ENCODE measurements around the gene CPEB4. TPM values are rescaled to one million over a fixed set of nuclear protein-coding genes. Genes with fewer than 3 reads are reported as not detected.

The CPEB4 gene
- total RNA-seq, 2 donors from 2014 or later, result 9.4 to 11.3 TPM

- H3K36me3 Mint-ChIP-seq (ENCODE audit: low read depth), result peaks cover 1% of the 10 kb centered on the region
- no peaks in the 10 kb centered on the region for H3K36me3 ChIP-seq (ENCODE audit: control insufficient read depth, insufficient read depth, low read length)
- peaks cover 17% of the 10 kb centered on the region for H3K4me1 ChIP-seq (ENCODE audit: control insufficient read depth, insufficient read depth, low read length)
- peaks cover 38% of the 10 kb centered on the region for H3K4me1 Mint-ChIP-seq
- H3K4me3 Mint-ChIP-seq, result no peak overlapping the region
- H3K9me3 ChIP-seq (ENCODE audit: control insufficient read depth, low read length), result no peaks in the 10 kb centered on the region
- H3K27ac ChIP-seq (ENCODE audit: low read depth, low read length), result no peak overlapping the region
- H3K27ac Mint-ChIP-seq, result no peak overlapping the region
- H3K4me3 ChIP-seq (ENCODE audit: low read length), result no peak overlapping the region
- TF ChIP-seq, protein P1, sequence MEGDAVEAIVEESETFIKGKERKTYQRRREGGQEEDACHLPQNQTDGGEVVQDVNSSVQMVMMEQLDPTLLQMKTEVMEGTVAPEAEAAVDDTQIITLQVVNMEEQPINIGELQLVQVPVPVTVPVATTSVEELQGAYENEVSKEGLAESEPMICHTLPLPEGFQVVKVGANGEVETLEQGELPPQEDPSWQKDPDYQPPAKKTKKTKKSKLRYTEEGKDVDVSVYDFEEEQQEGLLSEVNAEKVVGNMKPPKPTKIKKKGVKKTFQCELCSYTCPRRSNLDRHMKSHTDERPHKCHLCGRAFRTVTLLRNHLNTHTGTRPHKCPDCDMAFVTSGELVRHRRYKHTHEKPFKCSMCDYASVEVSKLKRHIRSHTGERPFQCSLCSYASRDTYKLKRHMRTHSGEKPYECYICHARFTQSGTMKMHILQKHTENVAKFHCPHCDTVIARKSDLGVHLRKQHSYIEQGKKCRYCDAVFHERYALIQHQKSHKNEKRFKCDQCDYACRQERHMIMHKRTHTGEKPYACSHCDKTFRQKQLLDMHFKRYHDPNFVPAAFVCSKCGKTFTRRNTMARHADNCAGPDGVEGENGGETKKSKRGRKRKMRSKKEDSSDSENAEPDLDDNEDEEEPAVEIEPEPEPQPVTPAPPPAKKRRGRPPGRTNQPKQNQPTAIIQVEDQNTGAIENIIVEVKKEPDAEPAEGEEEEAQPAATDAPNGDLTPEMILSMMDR (conservative IDR thresholded peaks at IDR 0.05), result no peak
- H3K9ac ChIP-seq (ENCODE audit: extremely low read depth, low read length, poor library complexity, severe bottlenecking), result no peak overlapping the region
- H3K27me3 Mint-ChIP-seq (ENCODE audit: insufficient read depth), result no peaks in the 10 kb centered on the region
- DNase-seq, result no peak
- WGBS, 2 experiments (ENCODE audit: insufficient coverage in 1 of 2, insufficient read length in 1 of 2), result 71 to 84% methylated on average over 1 to 2 of the region's 2 CpGs
- H3K27me3 ChIP-seq (ENCODE audit: control insufficient read depth, insufficient read depth, low read length, poor library complexity, severe bottlenecking), result no peaks in the 10 kb centered on the region
- H3K9me3 Mint-ChIP-seq, result no peaks in the 10 kb centered on the region
Measured at GRCh38 chr5:173926359-173926758, 38.2 kb downstream of the CPEB4 start.

DNA sequence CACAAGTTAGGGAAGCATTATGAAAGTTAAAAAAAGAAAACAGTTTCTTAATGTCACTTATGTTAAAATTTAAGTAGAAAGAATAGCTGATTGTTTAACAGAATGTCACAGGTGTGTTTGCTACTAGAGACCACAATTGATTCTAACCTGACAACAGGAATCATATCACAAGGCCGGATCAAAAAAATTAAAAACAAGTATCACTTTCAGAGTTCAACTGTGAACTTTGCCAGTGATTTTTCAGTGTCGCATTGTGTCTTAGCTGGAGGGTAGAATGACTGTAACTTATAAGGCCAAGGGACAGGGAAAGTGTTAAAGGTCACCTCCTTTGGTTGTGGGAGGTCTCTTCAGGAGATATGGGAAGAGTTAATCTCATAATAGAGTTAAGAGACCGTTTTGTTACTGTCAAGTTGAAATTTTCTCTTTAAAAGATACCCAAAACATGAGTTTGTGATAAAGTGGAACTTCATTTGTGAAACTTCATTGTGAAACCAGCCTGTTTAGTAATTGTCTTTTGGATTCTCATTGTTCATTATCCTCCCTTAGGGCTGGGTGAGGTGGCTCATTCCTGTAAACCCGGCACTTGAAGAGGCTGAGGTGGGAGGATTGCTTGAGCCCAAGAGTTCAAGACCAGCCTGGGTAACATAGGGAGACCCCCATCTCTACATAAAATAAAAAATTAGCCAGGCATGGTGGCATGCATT lies 40.9 kb downstream of the CPEB4 start:
- 74 to 100% methylated on average over 2 to 4 of the region's 4 CpGs for WGBS, 2 experiments (ENCODE audit: insufficient coverage in 1 of 2, insufficient read length in 1 of 2)
- Mint-ChIP-seq H3K27me3 (ENCODE audit: insufficient read depth) (no peaks in the 10 kb centered on the region), H3K4me3 (no peak overlapping the region), H3K36me3 (ENCODE audit: low read depth) (peaks cover 3% of the 10 kb centered on the region), H3K27ac (no peak overlapping the region), H3K9me3 (no peaks in the 10 kb centered on the region), H3K4me1 (peaks cover 36% of the 10 kb centered on the region)
- no peak overlapping the region for H3K27ac ChIP-seq (ENCODE audit: low read depth, low read length)
- H3K4me3 ChIP-seq (ENCODE audit: low read length), result no peak overlapping the region
- TF ChIP-seq, protein P1 (conservative IDR thresholded peaks at IDR 0.05), result no peak
- DNase-seq, result no peak
- H3K4me1 ChIP-seq (ENCODE audit: control insufficient read depth, insufficient read depth, low read length), result peaks cover 17% of the 10 kb centered on the region
- H3K9me3 ChIP-seq (ENCODE audit: control insufficient read depth, low read length), result no peaks in the 10 kb centered on the region
- H3K9ac ChIP-seq (ENCODE audit: extremely low read depth, low read length, poor library complexity, severe bottlenecking), result no peak overlapping the region
- H3K36me3 ChIP-seq (ENCODE audit: control insufficient read depth, insufficient read depth, low read length), result no peaks in the 10 kb centered on the region
- H3K27me3 ChIP-seq (ENCODE audit: control insufficient read depth, insufficient read depth, low read length, poor library complexity, severe bottlenecking), result no peaks in the 10 kb centered on the region

DNA sequence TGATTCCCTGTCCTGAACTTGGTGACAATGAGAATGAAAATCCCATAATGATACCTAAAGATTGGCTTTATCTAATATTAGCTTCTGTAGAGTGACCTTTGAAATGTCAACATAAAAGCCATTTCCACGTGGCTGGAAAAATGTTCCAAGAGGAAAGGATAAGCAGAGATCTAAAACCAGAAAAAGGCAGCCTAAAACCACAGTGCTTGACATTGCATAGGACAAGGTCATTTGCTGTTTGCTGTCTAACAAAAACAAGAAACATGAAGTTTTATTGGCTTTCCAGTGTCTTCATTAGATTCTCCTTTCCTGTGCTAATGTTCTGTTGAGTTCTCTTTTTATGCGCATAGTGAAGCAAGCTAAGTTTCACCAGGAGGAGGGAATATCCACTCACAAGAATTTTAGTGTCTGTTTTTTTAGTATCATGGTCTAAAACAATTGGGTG lies 44.6 kb downstream of the CPEB4 start:
- Mint-ChIP-seq H3K4me1 (peaks cover 27% of the 10 kb centered on the region), H3K27ac (no peak overlapping the region), H3K27me3 (ENCODE audit: insufficient read depth) (no peaks in the 10 kb centered on the region), H3K36me3 (ENCODE audit: low read depth) (peaks cover 3% of the 10 kb centered on the region), H3K4me3 (no peak overlapping the region), H3K9me3 (no peaks in the 10 kb centered on the region)
- no peak overlapping the region for H3K4me3 ChIP-seq (ENCODE audit: low read length)
- no peaks in the 10 kb centered on the region for H3K4me1 ChIP-seq (ENCODE audit: control insufficient read depth, insufficient read depth, low read length)
- no peak overlapping the region for H3K9ac ChIP-seq (ENCODE audit: extremely low read depth, low read length, poor library complexity, severe bottlenecking)
- TF ChIP-seq, protein P1 (conservative IDR thresholded peaks at IDR 0.05), result no peak
- WGBS, 2 experiments (ENCODE audit: insufficient coverage in 1 of 2, insufficient read length in 1 of 2), result 80 to 83% methylated on average over 1 to 2 of the region's 2 CpGs
- H3K27ac ChIP-seq (ENCODE audit: low read depth, low read length), result no peak overlapping the region
- H3K36me3 ChIP-seq (ENCODE audit: control insufficient read depth, insufficient read depth, low read length), result no peaks in the 10 kb centered on the region
- H3K9me3 ChIP-seq (ENCODE audit: control insufficient read depth, low read length), result no peaks in the 10 kb centered on the region
- no peaks in the 10 kb centered on the region for H3K27me3 ChIP-seq (ENCODE audit: control insufficient read depth, insufficient read depth, low read length, poor library complexity, severe bottlenecking)
- DNase-seq, result no peak

Data from endodermal cell (in vitro differentiated cells).